RWPE2 (cell line): ENCODE measurements around the gene PLPPR1.

ENCODE experiments used
- ATAC-seq: fragments of 200-7000 bp; cut with Tn5 transposase; 3 replicates; pipeline ENCODE4 v1.9.1; 2021; ENCODE audit warnings: low read depth
- DNase-seq: peaks from one replicate; pipeline ENCODE4 v3.0.0-alpha.2; 2020; ENCODE audit warnings: low spot score
- H3K27ac ChIP-seq: fragments of 450-650 bp; 2 replicates; pipeline ENCODE4 v1.5.1; 2017; ENCODE audit warnings: mild to moderate bottlenecking; ENCODE audit not compliant: poor library complexity, severe bottlenecking
- H3K27me3 ChIP-seq: fragments of 250-450 bp; sonication (Bioruptor Pico); 2 replicates; pipeline ENCODE4 v1.5.1; 2021; ENCODE audit warnings: mild to moderate bottlenecking, moderate library complexity; ENCODE audit not compliant: insufficient read depth, poor library complexity, severe bottlenecking
- H3K36me3 ChIP-seq: fragments of 250-450 bp; sonication (Bioruptor Pico); 2 replicates; pipeline ENCODE4 v1.5.1; 2020; ENCODE audit warnings: low read depth, mild to moderate bottlenecking, moderate library complexity
- H3K4me1 ChIP-seq: fragments of 250-450 bp; sonication (Bioruptor Pico); 2 replicates; pipeline ENCODE4 v1.5.1; 2021; ENCODE audit warnings: mild to moderate bottlenecking, moderate library complexity; ENCODE audit not compliant: insufficient read depth, poor library complexity, severe bottlenecking
- H3K4me3 ChIP-seq: fragments of 250-450 bp; sonication (Bioruptor Pico); 2 replicates; pipeline ENCODE4 v1.5.1; 2021; ENCODE audit warnings: mild to moderate bottlenecking, moderate library complexity; ENCODE audit not compliant: severe bottlenecking
- H3K9me3 ChIP-seq: fragments of 250-450 bp; sonication (Bioruptor Pico); 2 replicates; pipeline ENCODE4 v1.5.1; 2021; ENCODE audit warnings: mild to moderate bottlenecking, moderate library complexity; ENCODE audit not compliant: severe bottlenecking
- TF ChIP-seq, protein P1 (sequence below): fragments of 450-650 bp; IDR thresholded peaks from one replicate; pipeline ENCODE4 v1.5.1; 2017; ENCODE audit warnings: mild to moderate bottlenecking, moderate library complexity; ENCODE audit not compliant: poor library complexity, severe bottlenecking

The PLPPR1 gene

DNA sequence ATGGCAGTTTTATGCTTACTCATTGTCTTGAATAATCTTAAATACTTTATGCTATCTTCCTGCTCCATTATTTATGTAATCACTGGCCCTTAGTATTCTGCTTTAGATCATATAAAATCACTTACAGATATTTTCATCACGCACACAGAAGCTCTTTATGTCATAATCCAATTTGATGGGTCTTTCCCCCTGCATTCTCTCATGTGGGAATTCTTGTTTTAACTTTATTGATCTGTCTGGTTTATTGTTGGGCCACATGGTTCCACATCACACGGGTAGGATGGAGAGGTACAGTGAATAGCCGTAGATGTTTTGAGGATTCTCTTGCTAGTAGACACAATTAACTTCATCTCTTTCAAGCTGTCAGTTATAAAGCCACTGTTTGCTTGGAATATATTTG is 27.0 kb downstream of the PLPPR1 start:
- Histone ChIP-seq H3K4me1 (no peaks in the 10 kb centered on the region), H3K9me3 (no peaks in the 10 kb centered on the region), H3K27me3 (no peaks in the 10 kb centered on the region), H3K4me3 (no peak overlapping the region), H3K27ac (no peak overlapping the region), H3K36me3 (no peaks in the 10 kb centered on the region)
- no peak for DNase-seq
- no peak for ATAC-seq
- TF ChIP-seq, protein P1, sequence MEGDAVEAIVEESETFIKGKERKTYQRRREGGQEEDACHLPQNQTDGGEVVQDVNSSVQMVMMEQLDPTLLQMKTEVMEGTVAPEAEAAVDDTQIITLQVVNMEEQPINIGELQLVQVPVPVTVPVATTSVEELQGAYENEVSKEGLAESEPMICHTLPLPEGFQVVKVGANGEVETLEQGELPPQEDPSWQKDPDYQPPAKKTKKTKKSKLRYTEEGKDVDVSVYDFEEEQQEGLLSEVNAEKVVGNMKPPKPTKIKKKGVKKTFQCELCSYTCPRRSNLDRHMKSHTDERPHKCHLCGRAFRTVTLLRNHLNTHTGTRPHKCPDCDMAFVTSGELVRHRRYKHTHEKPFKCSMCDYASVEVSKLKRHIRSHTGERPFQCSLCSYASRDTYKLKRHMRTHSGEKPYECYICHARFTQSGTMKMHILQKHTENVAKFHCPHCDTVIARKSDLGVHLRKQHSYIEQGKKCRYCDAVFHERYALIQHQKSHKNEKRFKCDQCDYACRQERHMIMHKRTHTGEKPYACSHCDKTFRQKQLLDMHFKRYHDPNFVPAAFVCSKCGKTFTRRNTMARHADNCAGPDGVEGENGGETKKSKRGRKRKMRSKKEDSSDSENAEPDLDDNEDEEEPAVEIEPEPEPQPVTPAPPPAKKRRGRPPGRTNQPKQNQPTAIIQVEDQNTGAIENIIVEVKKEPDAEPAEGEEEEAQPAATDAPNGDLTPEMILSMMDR = no peak

DNA sequence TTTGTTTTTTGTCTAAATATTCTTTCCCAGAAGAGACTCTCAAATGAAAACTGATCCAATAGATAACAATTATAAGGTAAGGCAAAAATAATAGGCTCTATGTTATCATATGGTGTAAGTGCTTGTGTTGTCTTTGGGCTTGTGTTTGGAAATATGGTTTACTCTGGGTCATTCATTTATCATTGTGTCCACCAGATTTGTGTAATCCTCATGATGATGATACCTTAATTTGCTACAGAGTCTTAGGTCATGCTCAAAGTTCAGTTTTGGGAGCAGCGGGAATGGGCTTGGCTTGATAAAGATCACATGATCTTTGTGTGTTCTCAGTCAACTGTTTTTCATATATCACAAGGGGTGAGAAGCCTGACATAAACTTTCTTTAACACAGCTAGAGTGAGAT is 34.2 kb downstream of the PLPPR1 start:
- no peak for ATAC-seq
- Histone ChIP-seq H3K9me3 (no peaks in the 10 kb centered on the region), H3K27me3 (no peaks in the 10 kb centered on the region), H3K4me3 (no peak overlapping the region), H3K27ac (no peak overlapping the region), H3K36me3 (no peaks in the 10 kb centered on the region), H3K4me1 (no peaks in the 10 kb centered on the region)
- no peak for DNase-seq
- TF ChIP-seq, protein P1 = no peak

DNA sequence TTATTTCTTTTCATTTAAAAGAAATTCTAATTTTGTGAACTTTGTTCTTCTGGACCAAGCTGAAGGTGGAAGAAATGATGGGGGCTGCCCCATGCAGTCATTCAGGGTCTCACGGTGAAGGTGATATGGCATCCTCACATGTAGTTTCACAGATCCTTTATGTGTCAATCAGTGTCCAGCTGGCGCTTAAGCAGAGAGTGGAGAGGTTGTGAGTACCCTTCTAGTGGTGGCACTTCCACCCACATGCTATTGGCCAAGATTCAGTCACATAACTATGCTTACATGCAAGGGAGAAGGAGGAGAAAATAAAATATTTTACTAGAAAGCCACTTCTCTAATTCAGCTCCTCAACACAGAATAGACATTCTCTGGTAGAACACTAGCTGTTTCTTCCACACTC is 34.7 kb downstream of the PLPPR1 start:
- TF ChIP-seq, protein P1 = no peak
- no peaks in the 10 kb centered on the region for H3K36me3 ChIP-seq
- no peaks in the 10 kb centered on the region for H3K27me3 ChIP-seq
- H3K27ac ChIP-seq = no peak overlapping the region
- H3K4me1 ChIP-seq = no peaks in the 10 kb centered on the region
- no peak overlapping the region for H3K4me3 ChIP-seq
- H3K9me3 ChIP-seq = no peaks in the 10 kb centered on the region
- no peak for DNase-seq
- ATAC-seq = no peak

DNA sequence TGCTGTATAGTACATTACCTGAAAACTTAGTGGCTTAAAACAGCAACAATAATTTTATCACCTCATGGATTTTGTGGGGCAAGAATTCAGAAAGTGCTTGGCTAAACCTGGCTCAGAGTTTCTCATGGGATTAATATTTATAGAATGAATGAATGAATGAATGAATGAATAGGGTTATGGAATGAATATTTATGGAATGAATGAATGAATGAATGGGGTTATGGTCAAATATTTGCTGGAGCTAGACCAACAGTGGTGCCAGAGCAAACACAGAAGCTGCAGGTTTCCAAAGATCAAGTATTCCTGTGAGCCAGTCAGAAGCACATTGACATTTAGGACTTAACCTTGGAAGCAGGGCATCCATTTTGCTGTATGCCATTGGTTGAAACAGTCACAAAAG is 35.7 kb downstream of the PLPPR1 start:
- DNase-seq (no peak), ATAC-seq (no peak)
- Histone ChIP-seq H3K27ac (no peak overlapping the region), H3K27me3 (no peaks in the 10 kb centered on the region), H3K9me3 (no peaks in the 10 kb centered on the region), H3K4me1 (no peaks in the 10 kb centered on the region), H3K4me3 (no peak overlapping the region), H3K36me3 (no peaks in the 10 kb centered on the region)
- TF ChIP-seq, protein P1 = no peak

DNA sequence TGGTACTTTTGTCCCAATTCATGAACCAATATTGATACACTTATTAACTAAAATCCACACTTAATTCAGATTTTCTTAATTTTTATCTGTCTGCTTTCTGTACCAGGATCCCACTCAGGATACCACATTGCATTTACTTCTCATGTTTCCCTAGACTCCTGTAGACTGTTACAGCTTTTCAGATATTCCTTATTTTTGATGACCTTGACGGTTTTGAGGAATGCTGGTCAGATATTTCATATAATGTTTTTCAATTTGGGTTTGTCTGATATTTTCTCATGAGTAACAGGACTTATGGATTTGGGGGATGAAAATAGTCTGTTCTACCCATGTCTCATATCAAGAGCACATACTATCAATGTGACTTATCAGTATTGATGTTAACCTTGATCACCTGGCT is 37.4 kb downstream of the PLPPR1 start:
- Histone ChIP-seq H3K27ac (no peak overlapping the region), H3K4me1 (no peaks in the 10 kb centered on the region), H3K27me3 (no peaks in the 10 kb centered on the region), H3K36me3 (no peaks in the 10 kb centered on the region), H3K9me3 (no peaks in the 10 kb centered on the region), H3K4me3 (no peak overlapping the region)
- TF ChIP-seq, protein P1 = no peak
- no peak for DNase-seq
- ATAC-seq = no peak
